ENCODE results near the gene ZNF219. TPM values are rescaled to one million over a fixed set of nuclear protein-coding genes. Genes with fewer than 3 reads are reported as not detected.

Gene ZNF219
- polyA plus RNA-seq, 1 donor from 2014 or later: 40.6 TPM

DNA sequence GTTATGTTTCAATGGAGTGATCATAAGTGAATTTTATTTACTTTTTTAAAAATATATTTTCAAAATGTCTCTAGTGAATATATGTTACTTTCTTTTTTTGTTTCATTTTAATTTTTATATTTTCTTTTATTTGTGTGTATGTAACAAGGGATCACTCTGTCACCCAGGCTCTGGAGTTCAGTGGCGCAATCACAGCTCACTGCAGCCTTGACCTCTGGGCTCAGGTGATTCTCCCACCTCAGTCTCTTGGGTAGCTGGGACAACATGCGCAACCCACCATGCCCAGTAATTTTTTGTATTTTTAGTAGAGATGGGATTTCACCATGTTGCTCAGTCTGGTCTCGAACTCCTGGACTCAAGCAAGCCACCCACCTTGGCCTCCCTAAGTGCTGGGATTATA lies 20.5 kb upstream of the ZNF219 start (continued):
- TF ChIP-seq SMC3 (conservative IDR thresholded peaks at IDR 0.05; ENCODE audit: poor library complexity): no peak
- no peak for TF ChIP-seq MXI1 (conservative IDR thresholded peaks at IDR 0.05; ENCODE audit: poor library complexity, severe bottlenecking)
- TF ChIP-seq POLR2AphosphoS5 (IDR thresholded peaks at IDR 0.05): no peak

GRCh38 chr14:21113369-21113768 lies 14.9 kb upstream of the ZNF219 start:
- Histone ChIP-seq H3K9me2 (ENCODE audit: insufficient read depth, low read length) (no peaks in the 10 kb centered on the region), H2AFZ (ENCODE audit: low read depth, low read length) (no peak overlapping the region), H3K27ac (ENCODE audit: low read length) (no peak overlapping the region), H3K9ac (ENCODE audit: low read length) (no peak overlapping the region), H3K9me3 (ENCODE audit: low read length) (no peaks in the 10 kb centered on the region), H3K4me2 (ENCODE audit: low read length) (no peak overlapping the region), H3K79me2 (replicated peaks; ENCODE audit: insufficient read depth, low read length) (no peaks in the 10 kb centered on the region), H3K4me3 (ENCODE audit: low read length) (no peak overlapping the region), H3K27me3 (ENCODE audit: insufficient read depth, low read depth, low read length) (no peaks in the 10 kb centered on the region), H3F3A (ENCODE audit: insufficient read depth, low read length, poor library complexity, severe bottlenecking) (no peaks in the 10 kb centered on the region), H3K36me3 (ENCODE audit: insufficient read depth, low read length) (no peaks in the 10 kb centered on the region), H4K20me1 (ENCODE audit: insufficient read depth) (no peaks in the 10 kb centered on the region)
- TF ChIP-seq EP300 (conservative IDR thresholded peaks at IDR 0.05; ENCODE audit: poor library complexity, severe bottlenecking): no peak
- no peak for TF ChIP-seq MXI1 (conservative IDR thresholded peaks at IDR 0.05; ENCODE audit: poor library complexity, severe bottlenecking)
- TF ChIP-seq REST (IDR thresholded peaks at IDR 0.05; ENCODE audit: borderline replicate concordance): no peak

DNA sequence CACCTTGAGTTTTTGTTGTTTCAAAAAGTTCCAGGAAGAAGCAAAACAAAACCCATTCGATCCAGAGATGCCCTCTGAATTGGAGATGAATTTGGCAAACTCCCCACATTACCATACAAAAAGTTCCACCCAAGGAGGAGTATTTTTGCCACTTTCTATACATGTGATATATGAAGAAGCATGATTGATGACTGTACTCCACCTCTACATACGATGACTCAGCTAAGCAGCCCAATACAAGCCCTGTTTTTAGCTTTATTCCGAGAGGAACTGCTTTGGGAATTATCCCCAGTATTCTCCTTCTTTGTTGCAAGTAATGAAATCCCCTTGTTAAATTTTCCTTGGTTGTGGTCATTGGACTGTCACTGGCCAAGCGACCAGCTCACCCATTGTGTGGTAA lies 13.8 kb upstream of the ZNF219 start:
- TF ChIP-seq EP300 (conservative IDR thresholded peaks at IDR 0.05; ENCODE audit: poor library complexity, severe bottlenecking): no peak
- no peak for TF ChIP-seq EZH2 (IDR thresholded peaks at IDR 0.05; ENCODE audit: borderline replicate concordance, insufficient read depth, low read length, poor library complexity, severe bottlenecking)
- no peak for TF ChIP-seq POLR2AphosphoS5 (IDR thresholded peaks at IDR 0.05)
- TF ChIP-seq, protein P1, sequence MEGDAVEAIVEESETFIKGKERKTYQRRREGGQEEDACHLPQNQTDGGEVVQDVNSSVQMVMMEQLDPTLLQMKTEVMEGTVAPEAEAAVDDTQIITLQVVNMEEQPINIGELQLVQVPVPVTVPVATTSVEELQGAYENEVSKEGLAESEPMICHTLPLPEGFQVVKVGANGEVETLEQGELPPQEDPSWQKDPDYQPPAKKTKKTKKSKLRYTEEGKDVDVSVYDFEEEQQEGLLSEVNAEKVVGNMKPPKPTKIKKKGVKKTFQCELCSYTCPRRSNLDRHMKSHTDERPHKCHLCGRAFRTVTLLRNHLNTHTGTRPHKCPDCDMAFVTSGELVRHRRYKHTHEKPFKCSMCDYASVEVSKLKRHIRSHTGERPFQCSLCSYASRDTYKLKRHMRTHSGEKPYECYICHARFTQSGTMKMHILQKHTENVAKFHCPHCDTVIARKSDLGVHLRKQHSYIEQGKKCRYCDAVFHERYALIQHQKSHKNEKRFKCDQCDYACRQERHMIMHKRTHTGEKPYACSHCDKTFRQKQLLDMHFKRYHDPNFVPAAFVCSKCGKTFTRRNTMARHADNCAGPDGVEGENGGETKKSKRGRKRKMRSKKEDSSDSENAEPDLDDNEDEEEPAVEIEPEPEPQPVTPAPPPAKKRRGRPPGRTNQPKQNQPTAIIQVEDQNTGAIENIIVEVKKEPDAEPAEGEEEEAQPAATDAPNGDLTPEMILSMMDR (IDR thresholded peaks at IDR 0.05; ENCODE audit: poor library complexity, severe bottlenecking): no peak
- no peak for TF ChIP-seq RAD21 (conservative IDR thresholded peaks at IDR 0.05)
- TF ChIP-seq REST (IDR thresholded peaks at IDR 0.05; ENCODE audit: borderline replicate concordance): no peak
- no peak for TF ChIP-seq MXI1 (conservative IDR thresholded peaks at IDR 0.05; ENCODE audit: poor library complexity, severe bottlenecking)
- Histone ChIP-seq H4K20me1 (ENCODE audit: insufficient read depth) (no peaks in the 10 kb centered on the region), H3K36me3 (ENCODE audit: insufficient read depth, low read length) (no peaks in the 10 kb centered on the region), H3F3A (ENCODE audit: insufficient read depth, low read length, poor library complexity, severe bottlenecking) (no peaks in the 10 kb centered on the region), H3K4me2 (ENCODE audit: low read length) (no peak overlapping the region), H2AFZ (ENCODE audit: low read depth, low read length) (no peak overlapping the region), H3K9me2 (ENCODE audit: insufficient read depth, low read length) (no peaks in the 10 kb centered on the region), H3K79me2 (replicated peaks; ENCODE audit: insufficient read depth, low read length) (no peaks in the 10 kb centered on the region), H3K9me3 (ENCODE audit: low read length) (no peaks in the 10 kb centered on the region), H3K27me3 (ENCODE audit: insufficient read depth, low read depth, low read length) (no peaks in the 10 kb centered on the region), H3K27ac (ENCODE audit: low read length) (no peak overlapping the region), H3K4me3 (ENCODE audit: low read length) (no peak overlapping the region), H3K9ac (ENCODE audit: low read length) (no peak overlapping the region)

Measured in neural cell (in vitro differentiated cells).